HEK293 (cell line): Measurements from ENCODE around the gene ERP44.

ENCODE experiments used
- CTCF ChIA-PET: fragments of 350-600 bp; formaldehyde crosslinking; extraction: SDS; loops from one replicate; lab custom pipeline; 2021; ENCODE audit warnings: antibody characterized with exemption; lab: Yijun Ruan, JAX
- POLR2A ChIA-PET: fragments of 300-600 bp; formaldehyde crosslinking; extraction: SDS; loops from one replicate; lab custom pipeline; 2020; ENCODE audit warnings: antibody characterized with exemption, inconsistent platforms; lab: Yijun Ruan, JAX
- H3K27ac ChIP-seq: fragments of 200-500 bp; sonication (Bioruptor generic); 2 replicates; pipeline ENCODE4 v1.5.1; 2014; ENCODE audit warnings: low read depth, low read length, control low read depth, inconsistent platforms; ENCODE audit errors: extremely low read depth
- H3K36me3 ChIP-seq, 2 experiments: fragments of 200-500 bp in 1 of 2; sonication (Bioruptor generic) in 1 of 2; 1 replicate in 1 of 2; 2 replicates in 1 of 2; pipeline ENCODE4 v1.5.1; 2014 to 2017; ENCODE audit warnings: inconsistent platforms in 2 of 2, low read length in 2 of 2; ENCODE audit not compliant: control insufficient read depth in 2 of 2, insufficient read depth in 1 of 2
- H3K4me1 ChIP-seq: fragments of 200-500 bp; sonication (Bioruptor generic); 2 replicates; pipeline ENCODE4 v1.5.1; 2014; ENCODE audit warnings: mild to moderate bottlenecking, low read length, inconsistent platforms; ENCODE audit not compliant: control insufficient read depth, insufficient read depth
- H3K4me3 ChIP-seq: 2 replicates; pipeline ENCODE4 v1.5.1; 2011; ENCODE audit warnings: low read depth, mild to moderate bottlenecking, control low read depth, low read length, moderate library complexity
- H3K9me3 ChIP-seq: fragments of 200-500 bp; sonication (Bioruptor generic); 2 replicates; pipeline ENCODE4 v1.5.1; 2014; ENCODE audit warnings: low read depth, low read length, inconsistent platforms; ENCODE audit not compliant: control insufficient read depth, insufficient read depth
- GLI2 ChIP-seq: fragments of 450-650 bp; formaldehyde crosslinking; IDR thresholded peaks from 2 replicates; pipeline ENCODE4; 2017; ENCODE audit warnings: missing biosample characterization, missing genetic modification characterization, low read depth, borderline replicate concordance
- KLF16 ChIP-seq: fragments of 450-650 bp; formaldehyde crosslinking; IDR thresholded peaks from 2 replicates; pipeline ENCODE4 v1.5.1; 2017; ENCODE audit warnings: missing biosample characterization, missing genetic modification characterization
- KLF7 ChIP-seq: fragments of 450-650 bp; formaldehyde crosslinking; IDR thresholded peaks from 2 replicates; pipeline ENCODE4 v1.5.1; 2016; ENCODE audit warnings: missing biosample characterization, missing genetic modification characterization, borderline replicate concordance
- YY1 ChIP-seq: fragments of 450-650 bp; formaldehyde crosslinking; IDR thresholded peaks from 2 replicates; pipeline ENCODE4 v1.5.1; 2018; ENCODE audit warnings: missing biosample characterization, missing genetic modification characterization
- ZEB2 ChIP-seq: fragments of 450-650 bp; formaldehyde crosslinking; IDR thresholded peaks from 2 replicates; pipeline ENCODE4 v1.5.1; 2016; ENCODE audit warnings: missing biosample characterization, missing genetic modification characterization
- ZNF10 ChIP-seq: fragments of 450-650 bp; formaldehyde crosslinking; IDR thresholded peaks from 2 replicates; pipeline ENCODE4 v1.5.1; 2017; ENCODE audit warnings: missing biosample characterization, missing genetic modification characterization
- ZNF138 ChIP-seq: fragments of 450-650 bp; formaldehyde crosslinking; IDR thresholded peaks from 2 replicates; pipeline ENCODE4 v1.5.1; 2016; ENCODE audit warnings: missing biosample characterization, missing genetic modification characterization, borderline replicate concordance
- ZNF423 ChIP-seq: fragments of 450-650 bp; formaldehyde crosslinking; IDR thresholded peaks from 2 replicates; pipeline ENCODE4 v1.5.1; 2016; ENCODE audit warnings: missing biosample characterization, missing genetic modification characterization
- ZNF510 ChIP-seq: fragments of 450-650 bp; formaldehyde crosslinking; IDR thresholded peaks from 2 replicates; pipeline ENCODE4 v1.5.1; 2018; ENCODE audit warnings: mild to moderate bottlenecking, missing genetic modification characterization, missing biosample characterization; ENCODE audit not compliant: insufficient replicate concordance
- ZNF621 ChIP-seq: fragments of 450-650 bp; formaldehyde crosslinking; IDR thresholded peaks from 2 replicates; pipeline ENCODE4 v1.5.1; 2017; ENCODE audit warnings: missing biosample characterization, missing genetic modification characterization
- ZNF623 ChIP-seq: fragments of 450-650 bp; formaldehyde crosslinking; IDR thresholded peaks from 2 replicates; pipeline ENCODE4 v1.5.1; 2016; ENCODE audit warnings: missing biosample characterization, missing genetic modification characterization
- ZNF707 ChIP-seq: fragments of 450-650 bp; formaldehyde crosslinking; IDR thresholded peaks from 2 replicates; pipeline ENCODE4 v1.5.1; 2016; ENCODE audit warnings: missing biosample characterization, missing genetic modification characterization
- ZNF76 ChIP-seq: fragments of 450-650 bp; formaldehyde crosslinking; IDR thresholded peaks from 2 replicates; pipeline ENCODE4; 2016; ENCODE audit warnings: low read depth, missing biosample characterization, missing genetic modification characterization, borderline replicate concordance
- ZNF768 ChIP-seq: fragments of 450-650 bp; formaldehyde crosslinking; IDR thresholded peaks from 2 replicates; pipeline ENCODE4 v1.5.1; 2018; ENCODE audit warnings: missing biosample characterization, mild to moderate bottlenecking, missing genetic modification characterization
- ZNF792 ChIP-seq: fragments of 450-650 bp; formaldehyde crosslinking; IDR thresholded peaks from 2 replicates; pipeline ENCODE4 v1.5.1; 2016; ENCODE audit warnings: missing biosample characterization, missing genetic modification characterization
- ZNF837 ChIP-seq: fragments of 450-650 bp; formaldehyde crosslinking; IDR thresholded peaks from 2 replicates; pipeline ENCODE4 v1.5.1; 2016; ENCODE audit warnings: missing biosample characterization, missing genetic modification characterization
- ZNF843 ChIP-seq: fragments of 450-650 bp; formaldehyde crosslinking; IDR thresholded peaks from 2 replicates; pipeline ENCODE4 v1.5.1; 2016; ENCODE audit warnings: missing biosample characterization, missing genetic modification characterization
- TF ChIP-seq, protein P1 (sequence below): fragments of 450-650 bp; formaldehyde crosslinking; IDR thresholded peaks from 2 replicates; pipeline ENCODE4 v1.5.1; 2016; ENCODE audit warnings: missing biosample characterization, missing genetic modification characterization
- TF ChIP-seq, protein P2 (sequence below): fragments of 450-650 bp; formaldehyde crosslinking; IDR thresholded peaks from 2 replicates; pipeline ENCODE4 v1.5.1; 2016; ENCODE audit warnings: missing biosample characterization, missing genetic modification characterization
- TF ChIP-seq, protein P3 (sequence below): fragments of 450-650 bp; formaldehyde crosslinking; IDR thresholded peaks from 2 replicates; pipeline ENCODE4 v1.5.1; 2016; ENCODE audit warnings: missing biosample characterization, missing genetic modification characterization, borderline replicate concordance
- TF ChIP-seq, protein P4 (sequence below): fragments of 450-650 bp; formaldehyde crosslinking; IDR thresholded peaks from 2 replicates; pipeline ENCODE4 v1.5.1; 2016; ENCODE audit warnings: missing biosample characterization, missing genetic modification characterization
- TF ChIP-seq, protein P5 (sequence below): fragments of 450-650 bp; formaldehyde crosslinking; IDR thresholded peaks from 2 replicates; pipeline ENCODE4 v1.5.1; 2016; ENCODE audit warnings: missing biosample characterization, missing genetic modification characterization

The ERP44 gene

DNA sequence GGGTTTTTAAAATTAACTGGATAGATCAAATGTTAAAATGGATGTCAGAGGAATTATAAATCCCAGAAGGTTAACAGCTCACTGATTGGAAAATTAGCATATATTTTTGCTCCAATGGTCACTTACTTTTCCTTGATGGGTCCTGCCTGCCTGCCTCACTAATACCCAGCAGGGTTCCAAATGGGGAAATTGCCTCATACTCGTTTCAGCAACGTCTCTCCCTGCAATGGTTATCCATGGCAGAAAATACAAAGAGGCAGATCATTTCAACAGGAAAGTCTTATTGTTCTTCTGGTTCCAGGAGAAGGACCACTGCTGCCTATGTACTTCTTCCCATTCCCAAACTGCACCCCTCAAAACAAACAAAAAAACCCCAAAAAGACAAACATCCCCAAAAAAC, 71.3 kb downstream of the ERP44 start:
- H3K27ac ChIP-seq = no peak overlapping the region
- H3K9me3 ChIP-seq = no peaks in the 10 kb centered on the region
- ChIA-PET POLR2A (interaction anchor here (0.6 kb wide), 1 partner anchor 806 kb away, joined by 3 read pairs; the partner anchor contains the start of genes ALG2 and SEC61B), CTCF (interaction anchor here (0.6 to 1.3 kb wide), 22 partner anchors 11 to 843 kb away, joined by 3 to 7 read pairs (median 3); no protein-coding TSS in a partner anchor)
- H3K36me3 ChIP-seq = peaks cover 0 to under 1% of the 10 kb centered on the region in 2 experiments; a peak in 1 of 3 replicates
- TF ChIP-seq KLF7 (tag by site-specific recombination) (no peak), ZNF707 (tag by site-specific recombination) (no peak), ZNF792 (tag by site-specific recombination) (no peak), ZNF423 (tag by site-specific recombination) (no peak), ZNF623 (no peak), ZNF837 (tag by site-specific recombination) (no peak), ZNF10 (tag by site-specific recombination) (no peak), ZEB2 (no peak), ZNF843 (no peak), KLF16 (tag by site-specific recombination) (no peak), ZNF138 (tag by site-specific recombination) (no peak), GLI2 (tag by site-specific recombination) (no peak)
- TF ChIP-seq, protein P1, sequence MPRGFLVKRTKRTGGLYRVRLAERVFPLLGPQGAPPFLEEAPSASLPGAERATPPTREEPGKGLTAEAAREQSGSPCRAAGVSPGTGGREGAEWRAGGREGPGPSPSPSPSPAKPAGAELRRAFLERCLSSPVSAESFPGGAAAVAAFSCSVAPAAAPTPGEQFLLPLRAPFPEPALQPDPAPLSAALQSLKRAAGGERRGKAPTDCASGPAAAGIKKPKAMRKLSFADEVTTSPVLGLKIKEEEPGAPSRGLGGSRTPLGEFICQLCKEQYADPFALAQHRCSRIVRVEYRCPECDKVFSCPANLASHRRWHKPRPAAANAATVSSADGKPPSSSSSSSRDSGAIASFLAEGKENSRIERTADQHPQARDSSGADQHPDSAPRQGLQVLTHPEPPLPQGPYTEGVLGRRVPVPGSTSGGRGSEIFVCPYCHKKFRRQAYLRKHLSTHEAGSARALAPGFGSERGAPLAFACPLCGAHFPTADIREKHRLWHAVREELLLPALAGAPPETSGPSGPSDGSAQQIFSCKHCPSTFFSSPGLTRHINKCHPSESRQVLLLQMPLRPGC (tag by site-specific recombination) = no peak
- TF ChIP-seq, protein P2, sequence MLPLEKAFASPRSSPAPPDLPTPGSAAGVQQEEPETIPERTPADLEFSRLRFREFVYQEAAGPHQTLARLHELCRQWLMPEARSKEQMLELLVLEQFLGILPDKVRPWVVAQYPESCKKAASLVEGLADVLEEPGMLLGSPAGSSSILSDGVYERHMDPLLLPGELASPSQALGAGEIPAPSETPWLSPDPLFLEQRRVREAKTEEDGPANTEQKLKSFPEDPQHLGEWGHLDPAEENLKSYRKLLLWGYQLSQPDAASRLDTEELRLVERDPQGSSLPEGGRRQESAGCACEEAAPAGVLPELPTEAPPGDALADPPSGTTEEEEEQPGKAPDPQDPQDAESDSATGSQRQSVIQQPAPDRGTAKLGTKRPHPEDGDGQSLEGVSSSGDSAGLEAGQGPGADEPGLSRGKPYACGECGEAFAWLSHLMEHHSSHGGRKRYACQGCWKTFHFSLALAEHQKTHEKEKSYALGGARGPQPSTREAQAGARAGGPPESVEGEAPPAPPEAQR = no peak
- TF ChIP-seq, protein P3, sequence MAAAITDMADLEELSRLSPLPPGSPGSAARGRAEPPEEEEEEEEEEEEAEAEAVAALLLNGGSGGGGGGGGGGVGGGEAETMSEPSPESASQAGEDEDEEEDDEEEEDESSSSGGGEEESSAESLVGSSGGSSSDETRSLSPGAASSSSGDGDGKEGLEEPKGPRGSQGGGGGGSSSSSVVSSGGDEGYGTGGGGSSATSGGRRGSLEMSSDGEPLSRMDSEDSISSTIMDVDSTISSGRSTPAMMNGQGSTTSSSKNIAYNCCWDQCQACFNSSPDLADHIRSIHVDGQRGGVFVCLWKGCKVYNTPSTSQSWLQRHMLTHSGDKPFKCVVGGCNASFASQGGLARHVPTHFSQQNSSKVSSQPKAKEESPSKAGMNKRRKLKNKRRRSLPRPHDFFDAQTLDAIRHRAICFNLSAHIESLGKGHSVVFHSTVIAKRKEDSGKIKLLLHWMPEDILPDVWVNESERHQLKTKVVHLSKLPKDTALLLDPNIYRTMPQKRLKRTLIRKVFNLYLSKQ = no peak
- TF ChIP-seq, protein P4, sequence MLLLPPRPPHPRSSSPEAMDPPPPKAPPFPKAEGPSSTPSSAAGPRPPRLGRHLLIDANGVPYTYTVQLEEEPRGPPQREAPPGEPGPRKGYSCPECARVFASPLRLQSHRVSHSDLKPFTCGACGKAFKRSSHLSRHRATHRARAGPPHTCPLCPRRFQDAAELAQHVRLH (tag by site-specific recombination) = no peak
- no peak overlapping the region for H3K4me3 ChIP-seq
- H3K4me1 ChIP-seq = no peaks in the 10 kb centered on the region

DNA sequence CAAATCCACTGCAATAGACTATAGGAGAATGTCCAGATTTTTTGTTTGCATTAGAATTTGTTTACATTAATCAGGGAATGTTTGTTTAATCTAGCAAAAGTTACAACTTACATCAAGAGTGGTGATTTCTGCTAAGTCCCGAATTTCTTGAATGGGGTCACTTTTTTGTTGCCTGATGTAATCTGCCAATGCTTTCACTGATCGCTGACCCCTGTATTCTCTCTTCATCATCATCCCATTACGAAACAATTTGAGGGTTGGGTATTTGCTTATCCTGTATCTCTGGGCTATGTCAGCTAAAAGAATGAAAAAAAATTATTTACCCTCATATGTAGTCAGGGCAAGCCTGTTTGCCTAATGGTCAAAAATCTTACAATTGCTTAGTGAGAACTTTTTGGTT, 76.9 kb downstream of the ERP44 start:
- no peaks in the 10 kb centered on the region for H3K9me3 ChIP-seq
- POLR2A ChIA-PET = no interaction called here
- peaks cover 0 to 14% of the 10 kb centered on the region in 2 experiments; a peak in 1 of 3 replicates for H3K36me3 ChIP-seq
- CTCF ChIA-PET = interaction anchor here (1.7 kb wide), 1 partner anchor 11 kb away, joined by 6 read pairs; no protein-coding TSS in a partner anchor
- TF ChIP-seq ZNF510 (tag by site-specific recombination) (no peak), ZNF76 (tag by site-specific recombination) (no peak), YY1 (tag by site-specific recombination) (no peak), ZNF621 (tag by site-specific recombination) (no peak), ZNF768 (tag by site-specific recombination) (no peak)
- TF ChIP-seq, protein P5, sequence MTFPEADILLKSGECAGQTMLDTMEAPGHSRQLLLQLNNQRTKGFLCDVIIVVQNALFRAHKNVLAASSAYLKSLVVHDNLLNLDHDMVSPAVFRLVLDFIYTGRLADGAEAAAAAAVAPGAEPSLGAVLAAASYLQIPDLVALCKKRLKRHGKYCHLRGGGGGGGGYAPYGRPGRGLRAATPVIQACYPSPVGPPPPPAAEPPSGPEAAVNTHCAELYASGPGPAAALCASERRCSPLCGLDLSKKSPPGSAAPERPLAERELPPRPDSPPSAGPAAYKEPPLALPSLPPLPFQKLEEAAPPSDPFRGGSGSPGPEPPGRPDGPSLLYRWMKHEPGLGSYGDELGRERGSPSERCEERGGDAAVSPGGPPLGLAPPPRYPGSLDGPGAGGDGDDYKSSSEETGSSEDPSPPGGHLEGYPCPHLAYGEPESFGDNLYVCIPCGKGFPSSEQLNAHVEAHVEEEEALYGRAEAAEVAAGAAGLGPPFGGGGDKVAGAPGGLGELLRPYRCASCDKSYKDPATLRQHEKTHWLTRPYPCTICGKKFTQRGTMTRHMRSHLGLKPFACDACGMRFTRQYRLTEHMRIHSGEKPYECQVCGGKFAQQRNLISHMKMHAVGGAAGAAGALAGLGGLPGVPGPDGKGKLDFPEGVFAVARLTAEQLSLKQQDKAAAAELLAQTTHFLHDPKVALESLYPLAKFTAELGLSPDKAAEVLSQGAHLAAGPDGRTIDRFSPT (tag by site-specific recombination) = no peak
- H3K4me3 ChIP-seq = no peak overlapping the region
- no peak overlapping the region for H3K27ac ChIP-seq
- no peaks in the 10 kb centered on the region for H3K4me1 ChIP-seq
